ENCODE results near the gene LINGO3.

DNA sequence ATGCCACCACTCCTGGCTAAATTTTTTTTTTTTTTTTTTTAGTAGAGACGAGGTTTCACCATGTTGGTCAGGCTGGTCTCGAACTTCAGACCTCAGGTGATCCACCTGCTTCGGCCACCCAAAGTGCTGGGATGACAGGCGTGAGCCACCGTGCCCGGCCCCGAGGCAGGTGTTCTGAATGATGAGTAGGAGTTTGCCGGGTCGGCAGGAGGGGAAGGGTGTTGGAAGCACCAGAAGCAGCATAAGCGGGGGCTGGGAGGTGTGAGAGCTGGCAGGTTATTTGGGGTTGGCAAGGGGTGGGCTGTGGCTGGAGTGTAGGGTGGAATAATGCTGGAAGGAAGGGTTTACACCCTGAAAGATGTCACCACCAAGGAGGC is 22.3 kb upstream of the LINGO3 start:
- TF ChIP-seq EZH2phosphoT487 (IDR thresholded peaks at IDR 0.05; ENCODE audit: insufficient read depth, low read depth) (no peak), EZH2 (IDR thresholded peaks at IDR 0.05; ENCODE audit: insufficient read depth, poor library complexity, severe bottlenecking) (no peak)
